ENCODE results near the gene SSBP2.

- no peak for TF ChIP-seq POLR2A (IDR thresholded peaks at IDR 0.05)
- no peak for TF ChIP-seq CTCF (IDR thresholded peaks at IDR 0.05)
These were observed 281.2 kb downstream of the SSBP2 start for GRCh38 chr5:81469676-81470075.

Data from thyroid gland (tissue), 4 donors.